ENCODE data around the gene CFAP46. TPM values are rescaled to one million over a fixed set of nuclear protein-coding genes. Genes with fewer than 3 reads are reported as not detected.

Gene CFAP46
- total RNA-seq, 1 donor from 2014 or later = 4.4 TPM

DNA sequence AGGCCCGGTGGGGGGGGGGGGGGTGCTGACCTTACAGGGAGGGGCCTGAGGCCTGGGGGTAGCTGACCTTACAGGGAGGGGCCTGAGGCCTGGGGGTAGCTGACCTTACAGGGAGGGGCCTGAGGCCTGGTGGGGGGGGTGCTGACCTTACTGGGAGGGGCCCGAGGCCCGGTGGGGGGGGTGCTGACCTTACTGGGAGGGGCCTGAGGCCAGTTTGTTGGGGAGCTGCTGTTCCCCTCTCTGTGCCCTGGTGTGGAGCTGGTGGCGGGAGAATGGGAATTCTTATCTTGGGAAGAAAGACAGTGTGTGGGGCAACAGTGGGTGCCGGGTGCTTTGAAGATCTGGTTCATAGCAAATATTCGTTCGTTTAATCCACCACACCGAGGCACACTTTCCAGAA lies 46.6 kb upstream of the CFAP46 start:
- no peak for DNase-seq (ENCODE audit: low read depth, low spot score)
- no peaks in the 10 kb centered on the region for H3K36me3 Mint-ChIP-seq (ENCODE audit: low read depth)
- H3K4me1 Mint-ChIP-seq = peaks cover 6% of the 10 kb centered on the region
- no peak overlapping the region for H3K27ac Mint-ChIP-seq (ENCODE audit: unreplicated experiment)
- H3K4me3 Mint-ChIP-seq = no peak overlapping the region
- TF ChIP-seq, protein P1, sequence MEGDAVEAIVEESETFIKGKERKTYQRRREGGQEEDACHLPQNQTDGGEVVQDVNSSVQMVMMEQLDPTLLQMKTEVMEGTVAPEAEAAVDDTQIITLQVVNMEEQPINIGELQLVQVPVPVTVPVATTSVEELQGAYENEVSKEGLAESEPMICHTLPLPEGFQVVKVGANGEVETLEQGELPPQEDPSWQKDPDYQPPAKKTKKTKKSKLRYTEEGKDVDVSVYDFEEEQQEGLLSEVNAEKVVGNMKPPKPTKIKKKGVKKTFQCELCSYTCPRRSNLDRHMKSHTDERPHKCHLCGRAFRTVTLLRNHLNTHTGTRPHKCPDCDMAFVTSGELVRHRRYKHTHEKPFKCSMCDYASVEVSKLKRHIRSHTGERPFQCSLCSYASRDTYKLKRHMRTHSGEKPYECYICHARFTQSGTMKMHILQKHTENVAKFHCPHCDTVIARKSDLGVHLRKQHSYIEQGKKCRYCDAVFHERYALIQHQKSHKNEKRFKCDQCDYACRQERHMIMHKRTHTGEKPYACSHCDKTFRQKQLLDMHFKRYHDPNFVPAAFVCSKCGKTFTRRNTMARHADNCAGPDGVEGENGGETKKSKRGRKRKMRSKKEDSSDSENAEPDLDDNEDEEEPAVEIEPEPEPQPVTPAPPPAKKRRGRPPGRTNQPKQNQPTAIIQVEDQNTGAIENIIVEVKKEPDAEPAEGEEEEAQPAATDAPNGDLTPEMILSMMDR (conservative IDR thresholded peaks at IDR 0.05) = no peak
- H3K9me3 Mint-ChIP-seq = no peaks in the 10 kb centered on the region
- H3K27me3 Mint-ChIP-seq (ENCODE audit: low read depth) = peaks cover 3% of the 10 kb centered on the region

DNA sequence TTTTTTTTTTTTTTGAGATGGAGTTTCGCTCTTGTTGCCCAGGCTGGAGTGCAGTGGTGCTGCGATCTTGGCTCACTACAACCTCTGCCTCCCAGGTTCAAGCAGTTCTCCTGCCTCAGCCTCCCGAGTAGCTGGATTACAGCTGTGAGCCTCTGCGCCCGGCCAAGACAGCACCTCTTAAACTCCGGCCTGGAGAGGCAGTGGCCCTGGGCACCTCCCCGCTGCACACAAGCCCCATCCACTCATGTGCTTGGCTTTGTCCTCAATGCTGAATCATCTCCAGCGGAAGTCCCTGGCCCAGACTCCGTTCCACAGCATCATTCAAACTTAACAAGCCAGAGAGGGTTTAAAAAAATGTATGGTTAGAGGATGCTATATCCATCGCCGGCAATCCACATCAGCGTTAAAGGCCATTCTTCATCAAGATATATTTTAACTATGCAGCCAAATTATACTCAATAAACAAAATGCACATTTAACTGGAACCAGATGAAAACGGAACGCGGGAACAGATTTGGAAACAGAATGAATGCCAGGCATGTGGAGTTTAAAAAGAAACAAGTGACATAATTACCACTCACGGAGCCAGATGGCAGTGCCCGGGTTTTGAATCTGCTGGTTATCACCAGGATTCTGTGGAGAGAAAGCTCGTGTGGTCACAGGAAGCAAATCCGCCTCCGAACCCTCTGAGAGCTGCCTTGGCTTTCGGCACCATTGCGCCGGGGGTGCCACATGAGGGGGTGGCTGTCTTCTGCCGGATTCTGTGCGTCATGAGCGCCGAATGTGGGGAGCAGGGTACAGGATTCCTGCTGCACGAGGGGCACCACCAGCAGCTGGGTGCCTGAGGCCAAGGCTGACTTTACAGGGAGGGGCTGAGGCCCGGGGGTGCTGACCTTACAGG lies 45.6 kb upstream of the CFAP46 start:
- Mint-ChIP-seq H3K27me3 (ENCODE audit: low read depth) (peaks cover 3% of the 10 kb centered on the region), H3K4me1 (peaks cover 6% of the 10 kb centered on the region), H3K27ac (ENCODE audit: unreplicated experiment) (no peak overlapping the region), H3K4me3 (no peak overlapping the region), H3K36me3 (ENCODE audit: low read depth) (no peaks in the 10 kb centered on the region), H3K9me3 (no peaks in the 10 kb centered on the region)
- TF ChIP-seq, protein P1 (conservative IDR thresholded peaks at IDR 0.05) = no peak
- no peak for DNase-seq (ENCODE audit: low read depth, low spot score)

DNA sequence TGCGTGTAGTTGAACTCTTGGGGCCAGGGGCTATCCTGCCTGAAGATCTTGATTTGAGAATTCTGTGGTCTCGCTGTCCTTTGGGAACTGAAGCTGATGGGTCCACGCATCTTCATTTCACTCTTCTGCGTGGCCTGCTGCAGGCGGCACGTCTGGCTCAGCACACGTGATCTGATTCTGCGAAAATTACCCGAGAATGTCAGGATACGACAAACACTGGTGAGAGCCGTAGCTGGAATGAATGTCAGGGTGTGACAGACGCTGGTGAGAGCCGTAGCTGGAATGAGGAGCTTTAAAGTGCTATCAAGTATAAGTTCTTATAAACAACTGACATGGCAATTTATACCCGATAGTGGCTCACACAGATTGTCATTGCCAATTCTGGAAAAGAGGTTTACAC lies 44.6 kb upstream of the CFAP46 start:
- Mint-ChIP-seq H3K27me3 (ENCODE audit: low read depth) (peaks cover 6% of the 10 kb centered on the region), H3K9me3 (no peaks in the 10 kb centered on the region), H3K36me3 (ENCODE audit: low read depth) (no peaks in the 10 kb centered on the region), H3K4me1 (peaks cover 6% of the 10 kb centered on the region), H3K27ac (ENCODE audit: unreplicated experiment) (no peak overlapping the region), H3K4me3 (no peak overlapping the region)
- DNase-seq (ENCODE audit: low read depth, low spot score) = no peak
- TF ChIP-seq, protein P1 (conservative IDR thresholded peaks at IDR 0.05) = no peak

DNA sequence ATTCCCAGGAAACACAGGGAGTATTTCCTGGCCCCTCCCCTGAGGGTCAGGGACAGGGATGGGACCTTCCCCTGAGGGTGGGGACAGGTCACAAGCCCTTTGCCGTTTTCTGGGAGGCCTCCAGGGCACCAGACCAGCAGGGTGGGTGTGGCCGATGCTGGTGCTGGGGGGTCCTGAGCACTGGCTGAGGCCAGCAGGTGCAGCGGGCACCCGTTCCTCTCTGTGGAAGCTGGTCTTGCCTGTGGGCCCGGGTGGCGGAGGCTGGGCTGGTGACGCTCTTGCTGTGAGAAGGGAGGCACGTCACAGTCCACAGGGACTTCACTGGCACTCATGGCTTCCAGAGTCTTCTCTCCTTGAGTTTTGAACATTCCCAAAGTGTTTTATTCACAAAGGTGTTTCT lies 44.2 kb upstream of the CFAP46 start:
- Mint-ChIP-seq H3K36me3 (ENCODE audit: low read depth) (no peaks in the 10 kb centered on the region), H3K27ac (ENCODE audit: unreplicated experiment) (no peak overlapping the region), H3K9me3 (no peaks in the 10 kb centered on the region), H3K4me3 (no peak overlapping the region), H3K27me3 (ENCODE audit: low read depth) (peaks cover 8% of the 10 kb centered on the region), H3K4me1 (peaks cover 6% of the 10 kb centered on the region)
- TF ChIP-seq, protein P1 (conservative IDR thresholded peaks at IDR 0.05) = no peak
- DNase-seq (ENCODE audit: low read depth, low spot score) = no peak

- H3K4me3 Mint-ChIP-seq = no peak overlapping the region
- peaks cover 6% of the 10 kb centered on the region for H3K4me1 Mint-ChIP-seq
- no peaks in the 10 kb centered on the region for H3K9me3 Mint-ChIP-seq
- H3K36me3 Mint-ChIP-seq (ENCODE audit: low read depth) = no peaks in the 10 kb centered on the region
- no peak overlapping the region for H3K27ac Mint-ChIP-seq (ENCODE audit: unreplicated experiment)
- peaks cover 8% of the 10 kb centered on the region for H3K27me3 Mint-ChIP-seq (ENCODE audit: low read depth)
- TF ChIP-seq, protein P1 (conservative IDR thresholded peaks at IDR 0.05) = no peak
- DNase-seq (ENCODE audit: low read depth, low spot score) = no peak
Measured at GRCh38 chr10:132986076-132986475, 43.7 kb upstream of the CFAP46 start.

Data from neural crest cell (in vitro differentiated cells).